Stimulated activated CD4-positive, alpha-beta T cell treated with anti-CD3 and anti-CD28 coated beads, Interleukin-1b, Interleukin-23, amount 100 ng/mL, for 4 hours (primary cell): Measurements from ENCODE around the gene SNX8.

ENCODE experiments used
- DNase-seq, 2 donors: peaks; one replicate each; pipeline ENCODE4 v3.0.0-alpha.2; 2020; ENCODE audit warnings: low read depth in 2 of 2

Gene SNX8

DNA sequence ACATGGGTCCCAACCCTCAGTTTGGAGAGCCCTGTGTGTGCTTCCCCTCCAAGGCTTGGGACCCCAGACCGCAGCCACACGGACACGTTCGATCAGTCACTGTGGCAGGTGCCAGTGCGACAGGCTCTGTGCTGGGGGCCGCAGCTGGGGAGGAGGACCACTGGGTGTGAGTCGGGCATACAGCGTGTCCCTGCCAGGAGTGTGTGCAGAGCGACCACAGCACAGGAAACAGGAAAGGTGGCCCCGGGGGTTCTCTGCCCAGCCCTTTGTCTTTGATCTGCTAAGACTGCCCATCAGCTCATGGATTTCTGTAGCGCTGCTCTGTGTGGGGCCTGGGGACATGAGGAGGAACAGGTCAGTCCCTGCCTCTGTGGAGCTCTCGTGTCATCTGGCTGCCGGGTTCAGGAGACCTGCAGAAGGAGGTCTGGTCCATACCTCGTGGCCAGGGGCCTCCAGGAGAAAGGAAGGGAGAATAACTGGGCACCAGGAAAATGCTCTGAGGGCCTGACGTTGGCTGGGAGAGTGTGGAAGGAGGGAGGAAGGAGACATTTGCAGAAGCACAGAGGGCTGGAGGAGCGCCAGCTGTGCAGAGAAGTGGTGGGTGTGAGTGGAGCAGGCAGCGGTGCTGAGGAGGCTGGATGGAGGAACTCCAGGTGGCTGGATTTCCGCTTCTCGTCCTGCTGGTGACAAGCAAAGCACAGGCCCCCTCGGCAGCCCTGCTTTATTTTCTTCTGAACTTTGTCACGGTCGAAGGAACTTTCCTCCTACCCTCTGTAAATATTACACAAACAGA, 68.2 kb downstream of the SNX8 start:
- no peak for DNase-seq

DNA sequence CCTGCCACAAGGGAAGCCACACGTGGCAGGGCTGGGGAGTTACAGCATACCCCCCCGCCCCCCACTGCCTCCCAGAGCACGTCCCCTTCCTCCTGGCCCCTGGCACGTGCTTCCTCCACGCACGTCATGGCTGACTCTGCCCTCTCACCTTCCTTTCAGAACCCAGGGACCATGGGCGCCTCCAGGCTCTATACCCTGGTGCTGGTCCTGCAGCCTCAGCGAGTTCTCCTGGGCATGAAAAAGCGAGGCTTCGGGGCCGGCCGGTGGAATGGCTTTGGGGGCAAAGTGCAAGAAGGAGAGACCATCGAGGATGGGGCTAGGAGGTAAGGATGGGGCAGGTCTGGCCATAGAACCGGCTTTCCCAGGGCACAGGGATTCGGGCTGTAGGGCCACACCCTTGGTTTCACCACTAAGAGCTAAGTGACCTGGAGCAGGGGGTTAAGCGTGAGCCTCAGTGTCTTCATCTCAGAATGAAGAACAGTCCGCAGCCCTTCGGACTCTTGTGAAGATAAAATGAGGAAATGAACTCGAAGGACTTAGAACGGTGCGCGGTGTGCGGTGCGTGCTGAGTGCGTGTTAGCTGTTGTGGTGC, 69.7 kb downstream of the SNX8 start:
- DNase-seq = no peak

DNA sequence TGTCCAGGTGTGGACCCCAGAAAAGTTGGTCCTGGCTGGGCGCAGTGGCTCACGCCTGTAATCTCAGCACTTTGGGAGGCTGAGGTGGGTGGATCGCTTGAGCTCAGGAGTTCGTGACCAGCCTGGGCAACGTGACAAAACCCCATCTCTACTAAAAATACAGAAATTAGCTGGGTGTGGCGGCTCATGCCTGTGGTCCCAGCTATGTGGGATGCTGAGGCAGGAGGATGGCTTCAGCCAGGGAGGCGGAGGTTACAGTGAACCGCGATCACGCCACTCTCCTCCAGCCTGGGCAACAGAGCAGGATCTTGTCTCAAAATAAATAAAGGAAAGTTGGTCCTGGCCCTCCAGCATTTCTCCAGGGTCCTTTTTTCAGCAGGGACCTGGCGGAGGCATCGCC, 70.8 kb downstream of the SNX8 start:
- no peak for DNase-seq

DNA sequence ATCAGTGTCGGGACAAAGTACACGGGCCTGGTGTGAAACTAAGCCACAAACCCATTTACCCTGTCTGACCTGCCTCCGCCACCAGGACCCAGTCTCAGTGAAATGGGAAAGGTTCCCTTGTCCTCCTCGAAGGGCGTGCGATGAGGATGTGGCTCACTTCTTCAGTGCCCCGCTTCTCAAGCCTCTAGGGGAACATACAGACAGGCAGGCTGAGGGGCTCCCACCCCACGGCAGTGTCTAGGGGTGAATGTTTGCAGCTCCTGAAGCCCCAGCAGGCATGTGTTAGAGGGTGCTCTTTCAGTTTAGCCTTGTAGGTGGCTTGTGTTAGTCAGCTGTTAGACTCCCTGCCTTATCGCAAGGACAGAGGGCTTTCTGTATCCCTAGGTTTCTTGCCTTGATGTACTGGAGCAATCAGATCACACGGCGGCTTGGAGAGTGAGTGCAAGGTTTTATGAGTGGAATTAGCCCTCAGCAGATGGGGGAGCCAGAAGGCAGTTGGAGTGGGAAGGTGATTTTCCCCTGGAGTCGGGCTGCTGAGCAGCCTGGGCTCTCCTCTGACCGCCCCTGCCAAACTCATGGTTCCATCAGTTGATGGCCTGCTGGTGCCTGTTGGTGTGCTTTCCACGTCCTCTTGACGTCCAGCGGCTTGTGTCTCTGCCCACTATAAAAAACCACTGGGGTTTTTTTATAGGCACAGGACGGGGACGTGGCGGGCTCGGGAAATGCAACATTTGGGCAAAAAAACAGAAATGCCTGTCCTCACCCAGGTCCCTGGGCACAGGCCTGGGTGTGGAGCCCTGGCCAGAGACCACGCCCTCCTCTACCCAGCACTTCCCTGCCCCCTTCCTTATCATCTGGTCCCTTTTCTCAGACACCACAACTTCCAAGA, 71.5 kb downstream of the SNX8 start:
- DNase-seq = no peak

DNA sequence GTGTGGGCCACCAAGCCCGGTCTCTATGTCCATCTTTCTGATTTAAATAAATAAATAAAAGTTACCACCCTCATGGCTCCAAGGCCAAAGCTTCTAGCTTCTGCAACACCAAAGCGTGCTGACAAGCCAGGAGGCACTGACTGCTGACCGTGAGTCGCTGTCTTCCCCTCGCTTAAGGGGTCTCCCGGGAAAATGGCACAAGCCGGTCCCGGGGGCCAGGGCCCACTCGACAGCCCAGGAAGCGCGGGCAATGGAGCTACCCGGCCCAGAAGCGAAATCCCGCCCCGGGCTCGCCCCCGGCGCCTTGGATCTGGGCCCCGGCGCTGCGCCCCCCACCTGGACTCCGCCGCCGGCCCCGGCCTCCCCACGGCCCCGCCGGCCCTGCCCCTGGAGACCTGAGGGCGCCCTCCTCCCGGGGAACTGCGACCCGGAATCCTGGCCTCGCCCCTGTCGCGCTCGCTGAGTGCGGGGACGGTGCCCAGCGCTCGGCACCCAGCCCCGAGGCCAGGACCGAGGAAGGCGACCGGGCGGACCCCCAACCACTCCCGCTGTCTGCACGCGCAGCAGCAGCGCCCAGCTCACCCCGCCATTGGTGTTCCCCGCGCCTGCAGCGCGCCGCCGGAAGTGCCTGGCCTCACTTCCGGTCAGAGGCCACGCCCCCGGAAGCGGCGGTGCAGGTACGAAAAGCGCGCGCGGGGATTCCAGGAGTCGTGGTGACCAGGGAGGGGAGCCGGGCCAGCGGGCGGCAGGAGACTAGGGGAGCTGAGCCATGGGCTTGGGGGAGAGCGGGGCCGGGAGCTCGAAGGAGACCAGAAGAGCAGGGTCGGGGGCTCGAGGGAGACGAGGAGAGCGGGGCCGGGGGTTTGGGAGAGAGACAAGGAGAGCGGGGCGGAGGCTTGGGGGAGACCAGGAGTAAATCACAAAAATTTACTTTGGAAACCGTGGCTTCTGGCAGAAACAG, 72.4 kb downstream of the SNX8 start, which contains the start of the genes MRM2 and NUDT1:
TSS of gene MRM2 (minus strand) at position 626 of the 961 bp plus-strand sequence. CDS start at position 590, 36 bp downstream.
TSS of gene NUDT1 (plus strand) at position 647 of the 961 bp plus-strand sequence. CDS start 2,349 bp downstream, outside the sequence.
- peak; percentile 52 to 74 for DNase-seq

DNA sequence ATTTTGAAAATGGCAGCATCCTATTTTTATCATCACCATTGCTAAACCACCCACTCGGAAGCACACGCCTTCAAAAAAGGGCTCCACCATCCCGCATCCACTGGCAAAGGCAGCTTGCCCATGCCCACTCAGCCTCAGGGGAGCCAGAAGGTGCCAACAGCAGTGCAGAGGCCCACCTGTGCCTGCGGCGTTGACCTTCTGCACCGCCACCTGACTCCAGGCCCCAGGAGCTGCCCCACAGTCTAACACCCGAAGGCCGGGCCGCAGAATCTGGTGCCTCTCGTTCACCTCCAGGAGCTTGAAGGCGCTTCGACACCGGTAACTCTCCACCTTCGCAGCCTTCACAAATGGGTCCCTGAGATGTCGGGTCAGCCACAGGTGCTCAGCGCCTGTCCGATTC, 75.0 kb downstream of the SNX8 start:
- DNase-seq = no peak

GRCh38 chr7:2237109-2237602, 77.1 kb downstream of the SNX8 start:
- DNase-seq = no peak

GRCh38 chr7:2233926-2234325, 80.3 kb downstream of the SNX8 start:
- no peak for DNase-seq

DNA sequence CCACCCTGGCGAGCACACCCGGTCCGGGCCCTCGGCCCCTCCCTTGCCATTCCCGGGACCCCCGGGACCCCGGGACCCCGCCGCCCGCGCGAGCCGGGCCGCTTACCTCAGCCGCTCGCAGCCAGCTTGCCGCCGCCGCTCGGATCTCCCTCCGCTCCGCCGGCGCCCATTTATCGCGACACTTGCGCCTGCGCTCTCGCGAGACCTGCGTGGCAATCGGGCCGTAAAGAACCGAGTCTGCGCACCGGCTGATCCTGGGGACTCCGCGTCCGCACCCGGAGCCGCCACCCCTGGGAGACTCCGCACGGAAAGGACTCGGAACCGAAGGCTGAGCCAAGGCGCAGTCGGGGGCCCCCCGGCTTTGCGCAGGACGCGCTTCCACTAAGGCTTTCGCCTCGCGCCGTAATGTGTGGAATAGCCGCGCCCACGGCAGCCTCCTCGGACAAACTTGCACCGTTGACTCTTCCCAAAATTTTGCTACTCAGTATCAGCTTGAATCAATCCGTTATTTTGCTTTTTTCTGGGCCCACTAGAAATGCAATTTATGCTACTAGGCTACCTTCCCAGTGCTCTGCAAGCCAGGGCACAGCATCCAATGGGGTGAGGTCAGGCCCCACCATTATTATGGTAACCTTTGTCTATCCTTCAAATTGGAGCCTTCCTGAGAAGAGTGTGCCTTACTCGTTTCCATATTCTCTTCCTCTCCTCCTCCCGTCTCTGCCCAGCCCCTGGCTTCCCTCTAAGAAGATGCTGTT, 81.3 kb downstream of the SNX8 start, which contains the start of gene MAD1L1:
TSS of gene MAD1L1 (minus strand) at position 180 of the 755 bp plus-strand sequence. CDS start 2,812 bp downstream, outside the sequence.
- DNase-seq = peak; percentile 78 to 84

GRCh38 chr7:2231992-2232765, 82.1 kb downstream of the SNX8 start:
- peak in 1 of 2 donors; percentile 14 for DNase-seq

GRCh38 chr7:2230882-2231281, 83.4 kb downstream of the SNX8 start:
- no peak for DNase-seq

DNA sequence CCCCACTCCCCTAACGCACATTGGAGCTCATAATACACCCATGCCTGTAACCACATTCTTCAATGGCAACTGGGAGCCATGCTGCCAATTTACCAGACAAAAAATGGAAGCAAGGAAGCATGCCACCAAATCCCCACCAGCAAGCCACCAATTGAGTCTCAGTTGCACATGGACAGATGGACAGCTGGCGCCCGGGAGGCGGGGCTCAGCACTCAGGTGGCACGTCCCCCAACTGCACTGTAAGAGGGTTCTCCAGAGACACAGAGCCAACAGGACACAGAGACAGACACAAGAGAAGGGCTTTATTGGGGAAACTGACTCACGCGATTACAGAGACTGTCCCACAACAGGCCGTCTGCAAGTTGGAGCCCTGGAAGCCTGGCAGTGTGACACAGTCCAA, 84.0 kb downstream of the SNX8 start:
- no peak for DNase-seq

DNA sequence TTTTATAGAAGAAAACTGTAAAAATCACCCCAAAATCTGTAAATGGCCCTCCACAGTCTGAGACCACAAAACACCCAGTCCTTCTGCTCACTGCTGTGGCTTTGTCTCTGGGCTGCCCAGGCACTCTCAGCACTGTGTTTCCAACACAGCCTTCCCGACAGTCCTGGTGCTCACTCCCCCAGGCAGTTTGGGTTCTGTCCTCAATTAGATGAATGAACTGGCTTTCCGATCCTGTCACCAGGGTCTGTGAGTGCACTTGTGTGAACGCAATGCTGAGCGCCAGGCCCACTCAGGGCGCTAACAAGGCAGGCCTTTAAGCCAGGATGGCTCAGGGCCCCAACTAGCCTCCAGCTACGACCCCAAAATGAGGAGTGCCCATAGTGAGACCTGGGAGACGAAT, 84.8 kb downstream of the SNX8 start:
- DNase-seq = no peak

DNA sequence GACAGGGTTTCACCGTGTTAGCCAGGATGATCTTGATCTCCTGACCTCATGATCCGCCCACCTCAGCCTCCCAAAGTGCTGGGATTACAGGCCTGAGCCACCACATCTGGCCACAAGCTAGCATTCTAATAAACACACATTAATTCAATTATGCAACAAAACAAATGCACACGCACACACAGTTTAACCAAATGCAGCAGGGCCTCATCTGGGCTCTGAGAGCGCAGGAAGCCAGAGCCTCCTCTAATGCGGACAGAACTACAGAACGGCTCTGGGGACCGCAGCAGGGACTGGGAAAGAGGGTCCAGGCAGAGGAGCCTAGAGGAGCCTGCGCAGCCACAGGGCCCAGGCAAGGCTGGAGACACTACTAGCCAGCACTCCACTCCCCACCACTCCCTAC, 85.3 kb downstream of the SNX8 start:
- no peak for DNase-seq

DNA sequence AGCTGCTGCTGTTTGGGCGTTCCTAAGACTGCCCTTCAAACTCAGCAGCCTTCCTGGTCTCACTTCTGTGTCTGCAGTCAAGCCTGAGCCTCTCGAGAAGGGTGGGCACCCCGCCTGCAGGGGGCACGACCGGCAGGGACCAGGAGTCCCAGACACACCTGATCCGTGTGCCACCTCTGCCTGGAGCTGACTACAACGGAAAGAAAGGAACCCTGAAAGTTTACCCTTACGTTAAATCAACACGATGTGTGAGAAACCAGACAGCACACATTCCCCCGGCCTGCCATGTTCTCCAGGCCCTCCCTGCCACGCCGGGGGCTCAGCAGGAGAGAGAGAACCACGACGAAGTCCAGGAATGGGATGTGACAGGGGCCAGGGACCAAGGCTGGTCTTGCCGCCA, 86.5 kb downstream of the SNX8 start:
- DNase-seq = no peak

DNA sequence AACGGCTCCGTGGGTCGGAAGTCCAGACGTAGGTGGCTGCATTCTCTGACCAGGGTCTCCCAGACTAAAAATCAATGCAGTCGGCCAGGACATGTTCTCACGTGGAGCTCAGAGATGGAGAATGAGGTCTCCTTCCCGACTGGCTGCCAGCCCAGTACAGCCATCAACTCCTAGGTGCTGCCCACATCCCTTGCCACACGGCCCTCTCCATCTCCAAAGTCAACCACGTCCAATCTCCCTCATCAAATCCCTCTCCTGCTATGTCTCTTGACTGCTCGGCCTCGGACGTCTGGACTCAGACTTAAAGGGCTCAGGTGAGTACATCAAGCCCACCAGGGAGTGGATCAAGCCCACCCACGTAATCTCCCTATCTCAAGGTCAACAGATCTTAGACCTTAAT, 88.4 kb downstream of the SNX8 start:
- DNase-seq = no peak

GRCh38 chr7:2225336-2225735, 88.9 kb downstream of the SNX8 start:
- no peak for DNase-seq

- DNase-seq = no peak
Measured at GRCh38 chr7:2224934-2225333, 89.3 kb downstream of the SNX8 start.

DNA sequence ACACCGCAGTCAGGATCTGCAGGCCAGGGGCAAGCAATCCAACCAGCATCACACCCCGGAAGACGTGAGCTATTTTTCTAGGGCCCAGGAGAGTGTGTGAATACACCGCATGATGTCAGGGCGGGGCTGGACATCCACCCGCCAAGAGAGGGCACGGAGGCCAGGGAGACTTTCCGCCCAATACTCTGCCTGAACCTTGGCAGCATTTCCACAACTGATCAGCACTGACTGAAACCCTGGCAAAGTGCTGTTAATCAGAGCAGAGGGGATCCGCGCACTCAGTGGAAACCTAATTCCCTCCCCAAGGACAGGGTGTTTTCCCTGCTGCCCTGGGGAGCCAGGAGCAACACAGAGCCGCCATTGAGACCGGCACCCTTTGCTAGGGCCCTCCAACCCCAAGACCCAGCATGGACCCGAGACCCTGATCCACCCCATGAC, 89.7 kb downstream of the SNX8 start:
- DNase-seq = no peak
